Erythroblast (primary cell): ENCODE measurements around the gene SOX12.

Experiments used
- GATA1 ChIP-seq: IDR thresholded peaks from 2 replicates; pipeline ENCODE4 v1.6.1; 2011; ENCODE audit warnings: low read depth, mild to moderate bottlenecking, control low read depth, low read length, moderate library complexity
- POLR2A ChIP-seq: IDR thresholded peaks from 2 replicates; pipeline ENCODE4 v1.6.1; 2011; ENCODE audit warnings: mild to moderate bottlenecking, low read length

- TF ChIP-seq POLR2A = no peak
- TF ChIP-seq GATA1 = no peak
Observed at GRCh38 chr20:311609-312008, 13.7 kb upstream of the SOX12 start.
